SK-N-MC (cell line): ENCODE data around the gene HKDC1.

Experiments
- EZH2 ChIP-seq: fragments of 200-600 bp; sonication (generic); IDR thresholded peaks from one replicate; pipeline ENCODE4 v1.6.1; 2017; ENCODE audit warnings: antibody characterized with exemption
- FOXP2 ChIP-seq: optimal IDR thresholded peaks from 2 replicates; pipeline ENCODE3; 2011; ENCODE audit warnings: mild to moderate bottlenecking, moderate library complexity; ENCODE audit not compliant: insufficient read depth; ENCODE audit errors: extremely low read length, control extremely low read depth
- POLR2AphosphoS5 ChIP-seq: IDR thresholded peaks from 2 replicates; pipeline ENCODE4 v1.6.1; 2012; ENCODE audit warnings: mild to moderate bottlenecking, low read depth, low read length, borderline replicate concordance

- no peak for TF ChIP-seq POLR2AphosphoS5
- TF ChIP-seq FOXP2: no peak
- TF ChIP-seq EZH2: no peak
Measured at GRCh38 chr10:69242040-69242851, 22.1 kb downstream of the HKDC1 start.
